WTC11 (cell line): ENCODE data around the gene UBAP1L.

Experiments used
- ETV6 ChIP-seq: sonication (generic); formaldehyde crosslinking; IDR thresholded peaks from 2 replicates; pipeline ENCODE4 v1.8.1; 2022; ENCODE audit warnings: mild to moderate bottlenecking, missing genetic modification reagents
- FOXK1 ChIP-seq: sonication (generic); formaldehyde crosslinking; IDR thresholded peaks from 2 replicates; pipeline ENCODE4 v1.8.0; 2022; ENCODE audit warnings: mild to moderate bottlenecking, moderate library complexity, missing genetic modification reagents
- TEAD4 ChIP-seq: sonication (generic); formaldehyde crosslinking; IDR thresholded peaks from 2 replicates; pipeline ENCODE4 v1.8.0; 2022; ENCODE audit warnings: mild to moderate bottlenecking, missing genetic modification reagents
- ZNF232 ChIP-seq: sonication (generic); formaldehyde crosslinking; IDR thresholded peaks from 2 replicates; pipeline ENCODE4 v1.8.0; 2022; ENCODE audit warnings: mild to moderate bottlenecking, missing genetic modification reagents
- ZNF317 ChIP-seq: sonication (generic); formaldehyde crosslinking; IDR thresholded peaks from 2 replicates; pipeline ENCODE4 v1.8.1; 2023; ENCODE audit warnings: low read depth, mild to moderate bottlenecking, moderate library complexity, missing genetic modification reagents, borderline replicate concordance
- TF ChIP-seq, protein P1 (sequence below): sonication (generic); formaldehyde crosslinking; IDR thresholded peaks from 2 replicates; pipeline ENCODE4 v1.8.1; 2023; ENCODE audit warnings: mild to moderate bottlenecking, moderate library complexity, missing genetic modification reagents
- TF ChIP-seq, protein P2 (sequence below): fragments of 200-600 bp; IDR thresholded peaks from 2 replicates; pipeline ENCODE4 v1.8.0; 2022; ENCODE audit warnings: antibody characterized with exemption
- TF ChIP-seq, protein P3 (sequence below): sonication (generic); formaldehyde crosslinking; IDR thresholded peaks from 2 replicates; pipeline ENCODE4 v1.8.0; 2023; ENCODE audit warnings: mild to moderate bottlenecking, missing genetic modification reagents
- TF ChIP-seq, protein P4 (sequence below): sonication (generic); formaldehyde crosslinking; IDR thresholded peaks from 2 replicates; pipeline ENCODE4 v1.8.1; 2022; ENCODE audit warnings: missing genetic modification reagents, borderline replicate concordance
- TF ChIP-seq, protein P5 (sequence below): sonication (generic); formaldehyde crosslinking; IDR thresholded peaks from 2 replicates; pipeline ENCODE4 v1.8.1; 2022; ENCODE audit warnings: mild to moderate bottlenecking, moderate library complexity, missing genetic modification reagents
- TF ChIP-seq, protein P6 (sequence below): sonication (generic); formaldehyde crosslinking; conservative IDR thresholded peaks from 2 replicates; pipeline ENCODE4 v1.8.1; 2022; ENCODE audit warnings: mild to moderate bottlenecking, missing genetic modification reagents

DNA sequence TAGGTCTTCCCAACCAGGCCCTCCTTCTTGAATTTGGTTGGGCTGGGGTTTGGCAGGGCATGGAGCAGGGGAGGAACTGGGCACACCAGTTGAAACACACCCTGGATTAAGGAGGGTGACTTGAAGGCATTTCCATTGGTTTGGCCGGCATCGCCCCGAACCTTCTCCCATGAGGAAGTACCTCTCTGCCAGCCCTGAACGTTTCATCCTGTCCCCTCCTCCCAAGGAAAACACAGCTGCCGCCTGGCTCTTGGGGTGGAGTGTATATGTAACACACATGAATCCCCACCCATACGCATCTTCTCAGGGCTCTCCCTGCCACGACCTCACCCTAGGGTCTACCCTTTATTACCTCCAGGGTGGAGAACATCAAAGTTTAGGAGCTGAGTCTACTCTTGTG is 14.6 kb downstream of the UBAP1L start:
- TF ChIP-seq, protein P1, sequence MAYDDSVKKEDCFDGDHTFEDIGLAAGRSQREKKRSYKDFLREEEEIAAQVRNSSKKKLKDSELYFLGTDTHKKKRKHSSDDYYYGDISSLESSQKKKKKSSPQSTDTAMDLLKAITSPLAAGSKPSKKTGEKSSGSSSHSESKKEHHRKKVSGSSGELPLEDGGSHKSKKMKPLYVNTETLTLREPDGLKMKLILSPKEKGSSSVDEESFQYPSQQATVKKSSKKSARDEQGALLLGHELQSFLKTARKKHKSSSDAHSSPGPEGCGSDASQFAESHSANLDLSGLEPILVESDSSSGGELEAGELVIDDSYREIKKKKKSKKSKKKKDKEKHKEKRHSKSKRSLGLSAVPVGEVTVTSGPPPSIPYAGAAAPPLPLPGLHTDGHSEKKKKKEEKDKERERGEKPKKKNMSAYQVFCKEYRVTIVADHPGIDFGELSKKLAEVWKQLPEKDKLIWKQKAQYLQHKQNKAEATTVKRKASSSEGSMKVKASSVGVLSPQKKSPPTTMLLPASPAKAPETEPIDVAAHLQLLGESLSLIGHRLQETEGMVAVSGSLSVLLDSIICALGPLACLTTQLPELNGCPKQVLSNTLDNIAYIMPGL (CRISPR knock-in tag) = no peak
- TF ChIP-seq, protein P2, sequence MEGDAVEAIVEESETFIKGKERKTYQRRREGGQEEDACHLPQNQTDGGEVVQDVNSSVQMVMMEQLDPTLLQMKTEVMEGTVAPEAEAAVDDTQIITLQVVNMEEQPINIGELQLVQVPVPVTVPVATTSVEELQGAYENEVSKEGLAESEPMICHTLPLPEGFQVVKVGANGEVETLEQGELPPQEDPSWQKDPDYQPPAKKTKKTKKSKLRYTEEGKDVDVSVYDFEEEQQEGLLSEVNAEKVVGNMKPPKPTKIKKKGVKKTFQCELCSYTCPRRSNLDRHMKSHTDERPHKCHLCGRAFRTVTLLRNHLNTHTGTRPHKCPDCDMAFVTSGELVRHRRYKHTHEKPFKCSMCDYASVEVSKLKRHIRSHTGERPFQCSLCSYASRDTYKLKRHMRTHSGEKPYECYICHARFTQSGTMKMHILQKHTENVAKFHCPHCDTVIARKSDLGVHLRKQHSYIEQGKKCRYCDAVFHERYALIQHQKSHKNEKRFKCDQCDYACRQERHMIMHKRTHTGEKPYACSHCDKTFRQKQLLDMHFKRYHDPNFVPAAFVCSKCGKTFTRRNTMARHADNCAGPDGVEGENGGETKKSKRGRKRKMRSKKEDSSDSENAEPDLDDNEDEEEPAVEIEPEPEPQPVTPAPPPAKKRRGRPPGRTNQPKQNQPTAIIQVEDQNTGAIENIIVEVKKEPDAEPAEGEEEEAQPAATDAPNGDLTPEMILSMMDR = no peak
- TF ChIP-seq, protein P3, sequence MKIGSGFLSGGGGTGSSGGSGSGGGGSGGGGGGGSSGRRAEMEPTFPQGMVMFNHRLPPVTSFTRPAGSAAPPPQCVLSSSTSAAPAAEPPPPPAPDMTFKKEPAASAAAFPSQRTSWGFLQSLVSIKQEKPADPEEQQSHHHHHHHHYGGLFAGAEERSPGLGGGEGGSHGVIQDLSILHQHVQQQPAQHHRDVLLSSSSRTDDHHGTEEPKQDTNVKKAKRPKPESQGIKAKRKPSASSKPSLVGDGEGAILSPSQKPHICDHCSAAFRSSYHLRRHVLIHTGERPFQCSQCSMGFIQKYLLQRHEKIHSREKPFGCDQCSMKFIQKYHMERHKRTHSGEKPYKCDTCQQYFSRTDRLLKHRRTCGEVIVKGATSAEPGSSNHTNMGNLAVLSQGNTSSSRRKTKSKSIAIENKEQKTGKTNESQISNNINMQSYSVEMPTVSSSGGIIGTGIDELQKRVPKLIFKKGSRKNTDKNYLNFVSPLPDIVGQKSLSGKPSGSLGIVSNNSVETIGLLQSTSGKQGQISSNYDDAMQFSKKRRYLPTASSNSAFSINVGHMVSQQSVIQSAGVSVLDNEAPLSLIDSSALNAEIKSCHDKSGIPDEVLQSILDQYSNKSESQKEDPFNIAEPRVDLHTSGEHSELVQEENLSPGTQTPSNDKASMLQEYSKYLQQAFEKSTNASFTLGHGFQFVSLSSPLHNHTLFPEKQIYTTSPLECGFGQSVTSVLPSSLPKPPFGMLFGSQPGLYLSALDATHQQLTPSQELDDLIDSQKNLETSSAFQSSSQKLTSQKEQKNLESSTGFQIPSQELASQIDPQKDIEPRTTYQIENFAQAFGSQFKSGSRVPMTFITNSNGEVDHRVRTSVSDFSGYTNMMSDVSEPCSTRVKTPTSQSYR = no peak
- TF ChIP-seq, protein P4, sequence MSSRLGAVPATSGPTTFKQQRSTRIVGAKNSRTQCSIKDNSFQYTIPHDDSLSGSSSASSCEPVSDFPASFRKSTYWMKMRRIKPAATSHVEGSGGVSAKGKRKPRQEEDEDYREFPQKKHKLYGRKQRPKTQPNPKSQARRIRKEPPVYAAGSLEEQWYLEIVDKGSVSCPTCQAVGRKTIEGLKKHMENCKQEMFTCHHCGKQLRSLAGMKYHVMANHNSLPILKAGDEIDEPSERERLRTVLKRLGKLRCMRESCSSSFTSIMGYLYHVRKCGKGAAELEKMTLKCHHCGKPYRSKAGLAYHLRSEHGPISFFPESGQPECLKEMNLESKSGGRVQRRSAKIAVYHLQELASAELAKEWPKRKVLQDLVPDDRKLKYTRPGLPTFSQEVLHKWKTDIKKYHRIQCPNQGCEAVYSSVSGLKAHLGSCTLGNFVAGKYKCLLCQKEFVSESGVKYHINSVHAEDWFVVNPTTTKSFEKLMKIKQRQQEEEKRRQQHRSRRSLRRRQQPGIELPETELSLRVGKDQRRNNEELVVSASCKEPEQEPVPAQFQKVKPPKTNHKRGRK (CRISPR knock-in tag) = no peak
- TF ChIP-seq ZNF232 (no peak), ZNF317 (no peak), ETV6 (CRISPR knock-in tag) (no peak), TEAD4 (no peak), FOXK1 (no peak)
- TF ChIP-seq, protein P5, sequence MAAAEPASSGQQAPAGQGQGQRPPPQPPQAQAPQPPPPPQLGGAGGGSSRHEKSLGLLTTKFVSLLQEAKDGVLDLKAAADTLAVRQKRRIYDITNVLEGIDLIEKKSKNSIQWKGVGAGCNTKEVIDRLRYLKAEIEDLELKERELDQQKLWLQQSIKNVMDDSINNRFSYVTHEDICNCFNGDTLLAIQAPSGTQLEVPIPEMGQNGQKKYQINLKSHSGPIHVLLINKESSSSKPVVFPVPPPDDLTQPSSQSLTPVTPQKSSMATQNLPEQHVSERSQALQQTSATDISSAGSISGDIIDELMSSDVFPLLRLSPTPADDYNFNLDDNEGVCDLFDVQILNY (CRISPR knock-in tag) = no peak
- TF ChIP-seq, protein P6, sequence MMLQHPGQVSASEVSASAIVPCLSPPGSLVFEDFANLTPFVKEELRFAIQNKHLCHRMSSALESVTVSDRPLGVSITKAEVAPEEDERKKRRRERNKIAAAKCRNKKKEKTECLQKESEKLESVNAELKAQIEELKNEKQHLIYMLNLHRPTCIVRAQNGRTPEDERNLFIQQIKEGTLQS (CRISPR knock-in tag) = no peak
